SK-N-SH (cell line): ENCODE data around the gene CACNA2D1.

Experiments used
- ELF1 ChIP-seq: IDR thresholded peaks from 2 replicates; pipeline ENCODE4 v1.4.0; 2012
- EP300 ChIP-seq, 2 experiments: IDR thresholded peaks; 2 replicates each; pipeline versions ENCODE4 v1.4.0 to v1.6.1; 2012; ENCODE audit warnings: borderline replicate concordance in 1 of 2, low read depth in 1 of 2, low read length in 1 of 2
- EZH2phosphoT487 ChIP-seq: fragments of 200-600 bp; sonication (generic); IDR thresholded peaks from 2 replicates; pipeline ENCODE4 v1.6.1; 2017; ENCODE audit warnings: low read depth, mixed run types, mild to moderate bottlenecking, antibody characterized with exemption, moderate library complexity, borderline replicate concordance
- GABPA ChIP-seq: IDR thresholded peaks from 2 replicates; pipeline ENCODE4 v1.4.0; 2012; ENCODE audit warnings: low read depth, mild to moderate bottlenecking
- NFIC ChIP-seq: IDR thresholded peaks from 2 replicates; pipeline ENCODE4 v1.4.0; 2012; ENCODE audit warnings: borderline replicate concordance
- POLR2AphosphoS5 ChIP-seq: IDR thresholded peaks from 2 replicates; pipeline ENCODE4 v1.6.1; 2012; ENCODE audit warnings: low read depth, low read length
- RAD21 ChIP-seq: IDR thresholded peaks from 2 replicates; pipeline ENCODE4 v1.6.1; 2012; ENCODE audit warnings: mild to moderate bottlenecking, low read length
- YY1 ChIP-seq: IDR thresholded peaks from 2 replicates; pipeline ENCODE4 v1.4.0; 2012; ENCODE audit warnings: low read depth, mild to moderate bottlenecking
- TF ChIP-seq, protein P1 (sequence below): fragments of 200-600 bp; sonication (generic); IDR thresholded peaks from 2 replicates; pipeline ENCODE4 v1.6.1; 2017; ENCODE audit warnings: antibody characterized with exemption, mild to moderate bottlenecking, moderate library complexity
- TF ChIP-seq, protein P2 (sequence below): IDR thresholded peaks from 2 replicates; pipeline ENCODE4 v1.4.0; 2012; ENCODE audit warnings: low read depth
- TF ChIP-seq, protein P3 (sequence below): IDR thresholded peaks from 2 replicates; pipeline ENCODE4 v1.6.1; 2012; ENCODE audit warnings: mild to moderate bottlenecking, low read depth, low read length, moderate library complexity

DNA sequence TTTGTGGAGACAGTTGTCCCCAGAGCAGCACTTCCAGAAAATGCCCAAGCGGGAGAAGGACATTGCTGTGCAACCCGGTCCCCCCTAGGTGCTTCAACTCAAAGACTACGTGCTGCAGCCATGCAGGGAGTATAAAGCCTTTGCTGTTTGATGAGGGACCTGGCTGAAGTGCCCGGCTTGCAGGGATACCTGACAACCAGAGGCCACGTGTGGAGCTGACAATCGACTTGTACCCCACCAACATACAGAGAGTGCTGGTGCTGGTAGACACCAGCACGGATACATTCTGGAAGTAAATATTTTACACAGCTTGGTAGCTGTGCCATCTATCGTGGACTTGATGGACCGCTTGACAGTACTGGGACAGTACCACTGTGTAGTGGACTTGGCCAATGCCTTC lies 240.6 kb downstream of the CACNA2D1 start:
- TF ChIP-seq POLR2AphosphoS5 (no peak), RAD21 (no peak), NFIC (no peak), ELF1 (no peak), EP300 (IDR thresholded peaks at IDR 0.05; ENCODE audit: borderline replicate concordance in 1 of 2, low read depth in 1 of 2, low read length in 1 of 2) (no peak), GABPA (no peak), EZH2phosphoT487 (no peak), YY1 (no peak)
- TF ChIP-seq, protein P1, sequence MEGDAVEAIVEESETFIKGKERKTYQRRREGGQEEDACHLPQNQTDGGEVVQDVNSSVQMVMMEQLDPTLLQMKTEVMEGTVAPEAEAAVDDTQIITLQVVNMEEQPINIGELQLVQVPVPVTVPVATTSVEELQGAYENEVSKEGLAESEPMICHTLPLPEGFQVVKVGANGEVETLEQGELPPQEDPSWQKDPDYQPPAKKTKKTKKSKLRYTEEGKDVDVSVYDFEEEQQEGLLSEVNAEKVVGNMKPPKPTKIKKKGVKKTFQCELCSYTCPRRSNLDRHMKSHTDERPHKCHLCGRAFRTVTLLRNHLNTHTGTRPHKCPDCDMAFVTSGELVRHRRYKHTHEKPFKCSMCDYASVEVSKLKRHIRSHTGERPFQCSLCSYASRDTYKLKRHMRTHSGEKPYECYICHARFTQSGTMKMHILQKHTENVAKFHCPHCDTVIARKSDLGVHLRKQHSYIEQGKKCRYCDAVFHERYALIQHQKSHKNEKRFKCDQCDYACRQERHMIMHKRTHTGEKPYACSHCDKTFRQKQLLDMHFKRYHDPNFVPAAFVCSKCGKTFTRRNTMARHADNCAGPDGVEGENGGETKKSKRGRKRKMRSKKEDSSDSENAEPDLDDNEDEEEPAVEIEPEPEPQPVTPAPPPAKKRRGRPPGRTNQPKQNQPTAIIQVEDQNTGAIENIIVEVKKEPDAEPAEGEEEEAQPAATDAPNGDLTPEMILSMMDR, result no peak
- TF ChIP-seq, protein P2, sequence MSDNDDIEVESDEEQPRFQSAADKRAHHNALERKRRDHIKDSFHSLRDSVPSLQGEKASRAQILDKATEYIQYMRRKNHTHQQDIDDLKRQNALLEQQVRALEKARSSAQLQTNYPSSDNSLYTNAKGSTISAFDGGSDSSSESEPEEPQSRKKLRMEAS, result no peak
- TF ChIP-seq, protein P3, sequence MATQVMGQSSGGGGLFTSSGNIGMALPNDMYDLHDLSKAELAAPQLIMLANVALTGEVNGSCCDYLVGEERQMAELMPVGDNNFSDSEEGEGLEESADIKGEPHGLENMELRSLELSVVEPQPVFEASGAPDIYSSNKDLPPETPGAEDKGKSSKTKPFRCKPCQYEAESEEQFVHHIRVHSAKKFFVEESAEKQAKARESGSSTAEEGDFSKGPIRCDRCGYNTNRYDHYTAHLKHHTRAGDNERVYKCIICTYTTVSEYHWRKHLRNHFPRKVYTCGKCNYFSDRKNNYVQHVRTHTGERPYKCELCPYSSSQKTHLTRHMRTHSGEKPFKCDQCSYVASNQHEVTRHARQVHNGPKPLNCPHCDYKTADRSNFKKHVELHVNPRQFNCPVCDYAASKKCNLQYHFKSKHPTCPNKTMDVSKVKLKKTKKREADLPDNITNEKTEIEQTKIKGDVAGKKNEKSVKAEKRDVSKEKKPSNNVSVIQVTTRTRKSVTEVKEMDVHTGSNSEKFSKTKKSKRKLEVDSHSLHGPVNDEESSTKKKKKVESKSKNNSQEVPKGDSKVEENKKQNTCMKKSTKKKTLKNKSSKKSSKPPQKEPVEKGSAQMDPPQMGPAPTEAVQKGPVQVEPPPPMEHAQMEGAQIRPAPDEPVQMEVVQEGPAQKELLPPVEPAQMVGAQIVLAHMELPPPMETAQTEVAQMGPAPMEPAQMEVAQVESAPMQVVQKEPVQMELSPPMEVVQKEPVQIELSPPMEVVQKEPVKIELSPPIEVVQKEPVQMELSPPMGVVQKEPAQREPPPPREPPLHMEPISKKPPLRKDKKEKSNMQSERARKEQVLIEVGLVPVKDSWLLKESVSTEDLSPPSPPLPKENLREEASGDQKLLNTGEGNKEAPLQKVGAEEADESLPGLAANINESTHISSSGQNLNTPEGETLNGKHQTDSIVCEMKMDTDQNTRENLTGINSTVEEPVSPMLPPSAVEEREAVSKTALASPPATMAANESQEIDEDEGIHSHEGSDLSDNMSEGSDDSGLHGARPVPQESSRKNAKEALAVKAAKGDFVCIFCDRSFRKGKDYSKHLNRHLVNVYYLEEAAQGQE, result no peak
